ENCODE data around the gene URB1. TPM values are rescaled to one million over a fixed set of nuclear protein-coding genes. Genes with fewer than 3 reads are reported as not detected.
A peak's percentile ranks its signal among the peaks of the same experiment; 100 is the strongest.

Gene URB1
- total and polyA plus RNA-seq, 2 experiments from 2014 or later: 3.4 to 10.1 TPM

DNA sequence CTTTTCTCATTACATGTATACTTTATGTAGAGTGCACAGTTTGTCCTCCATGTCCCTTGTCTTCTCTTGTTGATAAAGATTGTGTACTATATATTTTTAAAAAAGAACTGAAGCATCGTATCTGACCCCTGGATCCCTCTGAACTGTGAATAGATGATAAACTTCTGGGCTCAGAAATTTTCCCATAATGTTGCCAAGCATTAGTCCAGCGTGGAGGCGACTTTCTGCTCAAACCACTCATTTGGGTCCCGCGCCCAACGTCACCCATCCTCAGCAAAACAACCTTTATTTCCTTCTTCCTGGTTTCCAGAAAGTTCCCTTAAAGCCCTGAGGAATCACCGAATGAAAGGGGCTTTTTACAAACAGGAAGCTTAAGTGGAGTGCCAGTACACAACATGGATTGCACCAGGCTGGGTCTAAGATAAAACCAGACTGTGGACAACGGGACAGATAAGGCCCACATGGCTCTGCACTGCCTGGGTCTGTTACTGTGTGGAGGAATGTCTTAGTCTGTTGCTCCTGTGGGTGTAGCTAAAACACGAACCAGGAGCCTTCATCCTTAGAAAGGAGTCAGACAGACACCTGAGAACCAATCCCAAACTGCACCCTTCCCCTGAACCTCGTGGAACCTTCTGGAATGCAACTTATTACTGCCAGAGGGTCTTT is 35.3 kb upstream of the URB1 start:
- H3K79me2 ChIP-seq: no peaks in the 10 kb centered on the region
- H3K4me3 ChIP-seq: no peak overlapping the region
- no peaks in the 10 kb centered on the region for H3K27me3 ChIP-seq
- no peak overlapping the region for H3K4me2 ChIP-seq
- no peaks in the 10 kb centered on the region for H3K4me1 ChIP-seq (ENCODE audit: insufficient read depth)
- H2AFZ ChIP-seq: no peak overlapping the region
- no peaks in the 10 kb centered on the region for H3K9me2 ChIP-seq (replicated peaks; ENCODE audit: insufficient read depth)
- no peak for TF ChIP-seq EZH2 (IDR thresholded peaks at IDR 0.05; ENCODE audit: borderline replicate concordance)
- TF ChIP-seq, protein P1, sequence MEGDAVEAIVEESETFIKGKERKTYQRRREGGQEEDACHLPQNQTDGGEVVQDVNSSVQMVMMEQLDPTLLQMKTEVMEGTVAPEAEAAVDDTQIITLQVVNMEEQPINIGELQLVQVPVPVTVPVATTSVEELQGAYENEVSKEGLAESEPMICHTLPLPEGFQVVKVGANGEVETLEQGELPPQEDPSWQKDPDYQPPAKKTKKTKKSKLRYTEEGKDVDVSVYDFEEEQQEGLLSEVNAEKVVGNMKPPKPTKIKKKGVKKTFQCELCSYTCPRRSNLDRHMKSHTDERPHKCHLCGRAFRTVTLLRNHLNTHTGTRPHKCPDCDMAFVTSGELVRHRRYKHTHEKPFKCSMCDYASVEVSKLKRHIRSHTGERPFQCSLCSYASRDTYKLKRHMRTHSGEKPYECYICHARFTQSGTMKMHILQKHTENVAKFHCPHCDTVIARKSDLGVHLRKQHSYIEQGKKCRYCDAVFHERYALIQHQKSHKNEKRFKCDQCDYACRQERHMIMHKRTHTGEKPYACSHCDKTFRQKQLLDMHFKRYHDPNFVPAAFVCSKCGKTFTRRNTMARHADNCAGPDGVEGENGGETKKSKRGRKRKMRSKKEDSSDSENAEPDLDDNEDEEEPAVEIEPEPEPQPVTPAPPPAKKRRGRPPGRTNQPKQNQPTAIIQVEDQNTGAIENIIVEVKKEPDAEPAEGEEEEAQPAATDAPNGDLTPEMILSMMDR (IDR thresholded peaks at IDR 0.05; ENCODE audit: poor library complexity): no peak
- TF ChIP-seq EZH2phosphoT487 (IDR thresholded peaks at IDR 0.05; ENCODE audit: low read depth, severe bottlenecking, unreplicated experiment): no peak
- H4K20me1 ChIP-seq (ENCODE audit: insufficient read depth, poor library complexity, severe bottlenecking): no peaks in the 10 kb centered on the region
- H3K36me3 ChIP-seq (replicated peaks; ENCODE audit: insufficient read depth, low read depth): no peaks in the 10 kb centered on the region
- H3K9me3 ChIP-seq (ENCODE audit: low read depth): no peaks in the 10 kb centered on the region
- DNase-seq (ENCODE audit: low spot score): no peak
- H3K27ac ChIP-seq: peak overlapping the region; percentile 29
- 68% methylated on average over 10 of the region's 10 CpGs for WGBS (ENCODE audit: low lambda C conversion rate, missing lambda C conversion rate)

DNA sequence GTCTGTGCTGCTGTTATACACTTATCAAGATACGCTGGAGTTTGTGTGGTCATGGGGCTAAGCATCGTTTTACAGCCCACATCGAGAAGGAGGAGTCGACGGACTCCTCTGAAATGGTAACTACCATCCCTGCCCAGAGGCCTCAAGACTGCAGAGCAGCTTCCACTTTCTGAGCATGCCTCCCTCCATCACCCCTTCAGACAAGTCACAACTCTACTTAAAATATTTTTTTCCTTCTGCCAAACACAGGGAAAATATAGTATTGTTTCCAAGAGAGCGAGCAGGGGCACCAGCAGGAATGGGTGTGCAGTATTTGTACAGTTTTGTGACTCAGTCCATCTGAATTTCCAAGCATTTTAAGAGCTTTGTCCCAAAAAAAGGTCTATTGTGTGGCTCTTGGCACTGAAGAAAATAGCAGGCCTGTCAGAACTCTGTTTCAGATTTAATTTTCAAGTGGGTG is 33.8 kb upstream of the URB1 start:
- no peak for TF ChIP-seq EZH2 (IDR thresholded peaks at IDR 0.05; ENCODE audit: borderline replicate concordance)
- no peak for TF ChIP-seq EZH2phosphoT487 (IDR thresholded peaks at IDR 0.05; ENCODE audit: low read depth, severe bottlenecking, unreplicated experiment)
- TF ChIP-seq, protein P1 (IDR thresholded peaks at IDR 0.05; ENCODE audit: poor library complexity): no peak
- Histone ChIP-seq H3K36me3 (replicated peaks; ENCODE audit: insufficient read depth, low read depth) (no peaks in the 10 kb centered on the region), H3K27ac (no peak overlapping the region), H3K4me2 (no peak overlapping the region), H4K20me1 (ENCODE audit: insufficient read depth, poor library complexity, severe bottlenecking) (no peaks in the 10 kb centered on the region), H3K9me2 (replicated peaks; ENCODE audit: insufficient read depth) (no peaks in the 10 kb centered on the region), H3K4me1 (ENCODE audit: insufficient read depth) (no peaks in the 10 kb centered on the region), H3K27me3 (no peaks in the 10 kb centered on the region), H3K4me3 (no peak overlapping the region), H2AFZ (no peak overlapping the region), H3K9me3 (ENCODE audit: low read depth) (no peaks in the 10 kb centered on the region), H3K79me2 (no peaks in the 10 kb centered on the region)
- 61% methylated on average over 6 of the region's 6 CpGs for WGBS (ENCODE audit: low lambda C conversion rate, missing lambda C conversion rate)
- no peak for DNase-seq (ENCODE audit: low spot score)

DNA sequence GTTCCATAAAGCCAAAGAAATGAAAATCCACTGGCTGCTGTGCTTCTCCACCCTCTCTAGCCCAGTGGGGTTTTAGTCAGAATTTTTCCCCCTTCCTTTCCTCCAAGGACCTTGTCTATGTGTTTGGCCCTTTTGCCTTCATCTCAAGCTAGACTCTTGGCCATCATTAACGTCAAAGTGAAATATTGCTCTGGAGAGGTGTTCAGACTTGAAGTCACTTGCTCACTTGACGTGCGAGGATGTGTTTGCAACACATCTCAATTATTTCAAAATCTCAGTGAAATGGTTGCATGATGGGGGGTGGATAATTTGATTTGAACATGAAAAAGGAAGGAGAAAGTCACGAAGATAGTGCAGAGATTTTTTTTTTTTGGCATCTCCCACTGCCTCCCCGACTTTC is 33.3 kb upstream of the URB1 start:
- no peaks in the 10 kb centered on the region for H3K9me3 ChIP-seq (ENCODE audit: low read depth)
- TF ChIP-seq EZH2 (IDR thresholded peaks at IDR 0.05; ENCODE audit: borderline replicate concordance): no peak
- no peak for TF ChIP-seq EZH2phosphoT487 (IDR thresholded peaks at IDR 0.05; ENCODE audit: low read depth, severe bottlenecking, unreplicated experiment)
- no peaks in the 10 kb centered on the region for H3K4me1 ChIP-seq (ENCODE audit: insufficient read depth)
- H3K4me3 ChIP-seq: no peak overlapping the region
- H3K36me3 ChIP-seq (replicated peaks; ENCODE audit: insufficient read depth, low read depth): no peaks in the 10 kb centered on the region
- H3K27ac ChIP-seq: no peak overlapping the region
- DNase-seq (ENCODE audit: low spot score): no peak
- H3K9me2 ChIP-seq (replicated peaks; ENCODE audit: insufficient read depth): no peaks in the 10 kb centered on the region
- no peaks in the 10 kb centered on the region for H3K27me3 ChIP-seq
- no peak overlapping the region for H2AFZ ChIP-seq
- H3K4me2 ChIP-seq: no peak overlapping the region
- no peaks in the 10 kb centered on the region for H3K79me2 ChIP-seq
- H4K20me1 ChIP-seq (ENCODE audit: insufficient read depth, poor library complexity, severe bottlenecking): no peaks in the 10 kb centered on the region
- 93% methylated on average over 5 of the region's 5 CpGs for WGBS (ENCODE audit: low lambda C conversion rate, missing lambda C conversion rate)

DNA sequence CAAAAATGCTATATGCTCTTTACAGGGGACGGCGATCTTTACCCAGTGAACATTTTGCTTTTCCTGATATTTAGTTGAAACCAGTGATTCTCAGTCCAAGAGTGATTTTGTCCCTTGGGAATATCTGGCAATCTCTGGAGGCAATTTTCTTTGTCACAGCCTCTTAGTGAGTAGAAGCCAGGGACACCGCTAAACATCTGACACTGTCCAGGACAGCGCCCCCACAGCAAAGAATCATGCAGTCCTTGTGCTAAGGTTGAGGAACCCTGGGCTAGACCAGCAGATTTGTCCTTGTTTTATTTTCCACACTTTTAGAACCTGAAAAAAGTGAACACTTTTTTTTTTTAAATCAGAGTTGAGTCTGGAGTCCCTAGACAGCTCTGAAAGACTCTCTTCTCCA is 32.8 kb upstream of the URB1 start:
- no peak for DNase-seq (ENCODE audit: low spot score)
- Histone ChIP-seq H3K9me2 (replicated peaks; ENCODE audit: insufficient read depth) (no peaks in the 10 kb centered on the region), H3K4me2 (no peak overlapping the region), H3K4me3 (no peak overlapping the region), H2AFZ (no peak overlapping the region), H3K79me2 (no peaks in the 10 kb centered on the region), H3K27me3 (no peaks in the 10 kb centered on the region), H3K27ac (no peak overlapping the region), H3K4me1 (ENCODE audit: insufficient read depth) (no peaks in the 10 kb centered on the region), H3K9me3 (ENCODE audit: low read depth) (no peaks in the 10 kb centered on the region), H3K36me3 (replicated peaks; ENCODE audit: insufficient read depth, low read depth) (no peaks in the 10 kb centered on the region), H4K20me1 (ENCODE audit: insufficient read depth, poor library complexity, severe bottlenecking) (no peaks in the 10 kb centered on the region)
- WGBS (ENCODE audit: low lambda C conversion rate, missing lambda C conversion rate): 89% methylated on average over 4 of the region's 4 CpGs
- no peak for TF ChIP-seq EZH2phosphoT487 (IDR thresholded peaks at IDR 0.05; ENCODE audit: low read depth, severe bottlenecking, unreplicated experiment)
- TF ChIP-seq, protein P1 (IDR thresholded peaks at IDR 0.05; ENCODE audit: poor library complexity): no peak
- no peak for TF ChIP-seq EZH2 (IDR thresholded peaks at IDR 0.05; ENCODE audit: borderline replicate concordance)

Data from hepatocyte (in vitro differentiated cells).